KOPT-K1 (cell line): Measurements from ENCODE around the gene CST8.

Experiments
- H3K27ac ChIP-seq: fragments of 200-600 bp; sonication (generic); 2 replicates; pipeline ENCODE4 v1.5.1; 2016; ENCODE audit warnings: antibody characterized with exemption, mild to moderate bottlenecking, low read depth, low read length; ENCODE audit not compliant: poor library complexity, severe bottlenecking
- H3K36me3 ChIP-seq: fragments of 200-600 bp; sonication (generic); 2 replicates; pipeline ENCODE4 v1.5.1; 2017; ENCODE audit warnings: antibody characterized with exemption, mild to moderate bottlenecking, low read length, moderate library complexity; ENCODE audit not compliant: insufficient read depth
- H3K9me3 ChIP-seq: fragments of 200-600 bp; sonication (generic); 2 replicates; pipeline ENCODE4 v1.5.1; 2017; ENCODE audit warnings: antibody characterized with exemption, low read length, mild to moderate bottlenecking; ENCODE audit not compliant: insufficient read depth, poor library complexity, severe bottlenecking

The CST8 gene

GRCh38 chr20:23528867-23529431 is 38.0 kb downstream of the CST8 start:
- peaks cover 11% of the 10 kb centered on the region for H3K9me3 ChIP-seq
- H3K36me3 ChIP-seq, result no peaks in the 10 kb centered on the region
- no peak overlapping the region for H3K27ac ChIP-seq

DNA sequence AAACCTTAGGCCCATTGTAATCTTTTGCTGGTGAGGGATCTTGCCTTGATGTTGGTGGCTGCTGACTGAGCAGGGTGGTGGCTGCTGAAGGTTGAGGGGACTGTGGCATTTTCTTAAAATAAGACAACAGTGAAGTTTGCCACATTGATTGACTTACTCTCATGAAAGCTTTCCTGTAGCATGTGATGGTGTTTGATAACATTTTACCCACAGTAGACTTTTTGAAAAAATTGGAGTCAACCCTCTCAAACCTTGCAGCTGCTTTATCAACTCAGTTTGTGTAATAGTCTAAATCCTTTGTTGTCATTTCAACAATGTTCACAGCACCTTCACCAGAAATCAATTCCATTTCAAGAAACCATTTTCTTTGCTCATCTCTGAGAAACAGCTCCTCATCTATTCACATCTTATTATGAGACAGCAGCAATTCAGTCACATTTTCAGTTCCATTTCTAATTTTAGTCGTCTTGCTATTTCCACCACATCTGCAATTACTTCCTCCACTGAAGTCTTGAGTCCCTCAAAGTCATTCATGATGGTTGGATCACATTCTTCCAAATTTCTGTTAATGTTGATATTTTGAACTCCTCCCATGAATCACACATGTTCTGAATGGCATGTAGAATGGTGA is 40.1 kb downstream of the CST8 start:
- no peaks in the 10 kb centered on the region for H3K36me3 ChIP-seq

GRCh38 chr20:23532533-23532932 is 41.6 kb downstream of the CST8 start:
- H3K36me3 ChIP-seq, result no peaks in the 10 kb centered on the region
- H3K27ac ChIP-seq, result no peak overlapping the region
- H3K9me3 ChIP-seq, result peaks cover 11% of the 10 kb centered on the region

More for the DNA sequence above, 40.1 kb downstream of the CST8 start:
- Histone ChIP-seq H3K9me3 (peaks cover 11% of the 10 kb centered on the region), H3K27ac (no peak overlapping the region)

GRCh38 chr20:23533161-23533560 is 42.2 kb downstream of the CST8 start:
- peaks cover 10% of the 10 kb centered on the region for H3K9me3 ChIP-seq
- no peak overlapping the region for H3K27ac ChIP-seq
- no peaks in the 10 kb centered on the region for H3K36me3 ChIP-seq

GRCh38 chr20:23534801-23535593 is 44.1 kb downstream of the CST8 start:
- H3K36me3 ChIP-seq, result no peaks in the 10 kb centered on the region
- no peak overlapping the region for H3K27ac ChIP-seq
- no peaks in the 10 kb centered on the region for H3K9me3 ChIP-seq

DNA sequence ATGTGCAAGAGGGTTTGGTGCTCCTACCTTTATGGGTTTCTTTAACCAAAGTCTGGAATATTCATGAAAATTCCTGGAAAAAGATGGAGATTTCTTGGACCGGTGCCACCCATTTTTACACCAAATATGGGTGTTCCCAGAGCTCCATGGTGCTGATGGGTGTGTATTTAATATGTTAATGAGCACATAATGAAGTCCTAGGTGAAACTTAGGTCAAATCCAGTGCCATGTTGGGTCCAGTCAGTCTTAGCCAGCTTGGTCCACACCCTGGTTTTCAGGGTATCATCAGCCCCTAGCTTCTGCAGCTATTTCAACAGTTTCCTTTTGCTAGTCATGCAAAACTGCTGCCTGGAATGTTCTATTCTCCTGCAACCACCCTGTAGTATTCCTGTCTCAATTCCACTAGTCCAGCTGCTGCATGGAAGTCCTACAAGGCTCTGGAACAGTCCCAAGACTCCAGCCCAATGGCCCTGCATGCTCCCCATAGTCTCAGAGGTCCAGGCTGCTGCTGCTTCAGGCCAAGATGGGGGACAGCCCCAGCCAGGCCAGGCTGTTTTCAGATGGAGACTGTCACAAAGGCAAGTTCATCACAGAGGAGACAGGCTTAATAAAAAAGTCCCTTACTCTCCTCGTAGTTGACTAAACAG is 45.5 kb downstream of the CST8 start:
- no peaks in the 10 kb centered on the region for H3K9me3 ChIP-seq
- H3K27ac ChIP-seq, result no peak overlapping the region
- H3K36me3 ChIP-seq, result no peaks in the 10 kb centered on the region

DNA sequence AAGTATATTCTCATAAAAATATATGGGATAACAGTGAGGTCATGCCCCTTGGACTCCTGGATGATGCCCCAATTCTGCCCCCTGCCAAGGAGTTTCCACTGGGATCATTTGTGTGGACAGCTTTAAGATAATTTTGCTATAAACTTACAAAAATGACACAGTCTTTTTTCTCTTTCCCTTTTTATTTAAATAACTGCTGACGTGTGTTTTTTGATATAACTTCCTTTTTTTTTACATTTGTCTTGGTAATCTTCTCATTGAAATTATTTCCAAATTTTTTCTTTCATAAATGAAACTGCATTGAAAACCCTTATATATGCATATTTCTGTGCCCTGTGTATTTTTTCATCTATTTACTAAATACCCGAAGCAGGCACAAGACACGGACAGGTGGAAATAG is 46.1 kb downstream of the CST8 start:
- Histone ChIP-seq H3K27ac (no peak overlapping the region), H3K36me3 (no peaks in the 10 kb centered on the region), H3K9me3 (no peaks in the 10 kb centered on the region)

- Histone ChIP-seq H3K36me3 (no peaks in the 10 kb centered on the region), H3K9me3 (no peaks in the 10 kb centered on the region), H3K27ac (no peak overlapping the region)
Observed at GRCh38 chr20:23540624-23541023, 49.7 kb downstream of the CST8 start.

- Histone ChIP-seq H3K9me3 (no peaks in the 10 kb centered on the region), H3K27ac (no peak overlapping the region), H3K36me3 (no peaks in the 10 kb centered on the region)
Observed at GRCh38 chr20:23541330-23541729, 50.4 kb downstream of the CST8 start.

- no peak overlapping the region for H3K27ac ChIP-seq
- H3K9me3 ChIP-seq, result no peaks in the 10 kb centered on the region
- no peaks in the 10 kb centered on the region for H3K36me3 ChIP-seq
Observed at GRCh38 chr20:23541776-23542175, 50.9 kb downstream of the CST8 start.

GRCh38 chr20:23542801-23543200 is 51.9 kb downstream of the CST8 start:
- no peaks in the 10 kb centered on the region for H3K36me3 ChIP-seq
- no peaks in the 10 kb centered on the region for H3K9me3 ChIP-seq
- no peak overlapping the region for H3K27ac ChIP-seq

DNA sequence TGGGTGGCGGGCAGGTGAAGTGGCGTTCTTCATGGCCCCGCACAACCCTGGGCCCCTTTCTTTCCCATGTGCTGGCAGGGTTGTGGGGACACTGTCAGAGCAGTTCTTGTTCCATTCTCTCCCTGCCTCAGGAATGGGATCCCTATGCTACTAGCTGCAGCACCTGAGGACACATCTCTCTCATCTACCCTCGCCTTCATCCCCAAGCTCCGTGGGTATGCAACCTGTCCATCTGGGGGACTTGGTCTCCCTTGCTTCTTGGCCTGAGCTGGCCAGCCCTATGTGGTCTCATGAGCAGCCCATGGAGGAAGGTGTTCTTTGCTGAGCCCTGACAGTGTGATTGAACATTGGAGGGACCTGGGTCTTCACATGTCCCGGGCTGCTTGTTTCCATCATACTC is 53.2 kb downstream of the CST8 start:
- Histone ChIP-seq H3K9me3 (no peaks in the 10 kb centered on the region), H3K36me3 (no peaks in the 10 kb centered on the region), H3K27ac (no peak overlapping the region)
